Mesothelial cell of epicardium (in vitro differentiated cells): ENCODE measurements around the gene MYO16. TPM values are rescaled to one million over a fixed set of nuclear protein-coding genes. Genes with fewer than 3 reads are reported as not detected.

ENCODE experiments used
- DNase-seq, 2 experiments: peaks; one replicate each; pipeline ENCODE4 v3.0.0; 2021; ENCODE audit warnings: low spot score in 2 of 2; ENCODE audit not compliant: unreplicated experiment in 2 of 2
- H3K27ac Mint-ChIP-seq: 2 replicates; pipeline ENCODE4 v1.8.0; 2021; ENCODE audit warnings: mixed read lengths
- H3K27me3 Mint-ChIP-seq: 2 replicates; pipeline ENCODE4 v1.8.0; 2021; ENCODE audit warnings: low read depth, mixed read lengths
- H3K36me3 Mint-ChIP-seq: 2 replicates; pipeline ENCODE4 v1.8.0; 2021; ENCODE audit warnings: mixed read lengths
- H3K4me1 Mint-ChIP-seq: 2 replicates; pipeline ENCODE4 v1.8.0; 2021; ENCODE audit warnings: mixed read lengths
- H3K4me3 Mint-ChIP-seq: 2 replicates; pipeline ENCODE4 v1.8.0; 2021; ENCODE audit warnings: mild to moderate bottlenecking, moderate library complexity, mixed read lengths
- H3K9me3 Mint-ChIP-seq: 2 replicates; pipeline ENCODE4 v1.8.0; 2021; ENCODE audit warnings: mixed read lengths
- CTCF ChIP-seq: fragments of 200-600 bp; sonication (generic); IDR thresholded peaks from one replicate; pipeline ENCODE4 v1.5.0; 2021; ENCODE audit warnings: antibody characterized with exemption; ENCODE audit not compliant: unreplicated experiment
- total RNA-seq: library from RNA; stranded (reverse); gene quantifications from 3 replicates; pipeline ENCODE4 v1.2.1, GENCODE V29; 2021

Gene MYO16
- total RNA-seq, 1 donor from 2014 or later = 0.07 TPM

- Mint-ChIP-seq H3K4me3 (no peak overlapping the region), H3K4me1 (peaks cover 8% of the 10 kb centered on the region), H3K27ac (peak overlapping the region; percentile 82), H3K36me3 (no peaks in the 10 kb centered on the region), H3K9me3 (peaks cover 4% of the 10 kb centered on the region), H3K27me3 (no peaks in the 10 kb centered on the region)
- DNase-seq = no peak
- TF ChIP-seq CTCF = no peak
These were observed 230.0 kb downstream of the MYO16 start for GRCh38 chr13:108859197-108860012.

- H3K27ac Mint-ChIP-seq = peak overlapping the region; percentile 60
- TF ChIP-seq CTCF = no peak
- no peak for DNase-seq
- no peaks in the 10 kb centered on the region for H3K36me3 Mint-ChIP-seq
- no peak overlapping the region for H3K4me3 Mint-ChIP-seq
- peaks cover 4% of the 10 kb centered on the region for H3K9me3 Mint-ChIP-seq
- peaks cover 8% of the 10 kb centered on the region for H3K4me1 Mint-ChIP-seq
- no peaks in the 10 kb centered on the region for H3K27me3 Mint-ChIP-seq
These were observed 231.0 kb downstream of the MYO16 start for GRCh38 chr13:108860418-108860817.

GRCh38 chr13:108877300-108877699 lies 247.9 kb downstream of the MYO16 start:
- TF ChIP-seq CTCF = no peak
- no peaks in the 10 kb centered on the region for H3K27me3 Mint-ChIP-seq
- no peak overlapping the region for H3K4me3 Mint-ChIP-seq
- H3K36me3 Mint-ChIP-seq = no peaks in the 10 kb centered on the region
- H3K9me3 Mint-ChIP-seq = peaks cover 7% of the 10 kb centered on the region
- no peak overlapping the region for H3K27ac Mint-ChIP-seq
- H3K4me1 Mint-ChIP-seq = no peaks in the 10 kb centered on the region
- no peak for DNase-seq

GRCh38 chr13:108878732-108879131 lies 249.3 kb downstream of the MYO16 start:
- no peak for TF ChIP-seq CTCF

GRCh38 chr13:108889324-108889984 lies 260.0 kb downstream of the MYO16 start:
- H3K4me1 Mint-ChIP-seq = no peaks in the 10 kb centered on the region
- H3K27me3 Mint-ChIP-seq = no peaks in the 10 kb centered on the region
- no peaks in the 10 kb centered on the region for H3K36me3 Mint-ChIP-seq
- TF ChIP-seq CTCF = no peak
- H3K27ac Mint-ChIP-seq = no peak overlapping the region
- no peaks in the 10 kb centered on the region for H3K9me3 Mint-ChIP-seq
- no peak overlapping the region for H3K4me3 Mint-ChIP-seq
- DNase-seq = no peak

More at GRCh38 chr13:108878732-108879131, 249.3 kb downstream of the MYO16 start:
- no peak for DNase-seq
- Mint-ChIP-seq H3K27me3 (no peaks in the 10 kb centered on the region), H3K9me3 (peaks cover 7% of the 10 kb centered on the region), H3K4me3 (no peak overlapping the region), H3K27ac (no peak overlapping the region), H3K36me3 (no peaks in the 10 kb centered on the region), H3K4me1 (no peaks in the 10 kb centered on the region)
